ENCODE results near the gene LILRA6. TPM values are rescaled to one million over a fixed set of nuclear protein-coding genes. Genes with fewer than 3 reads are reported as not detected.
"Not testable (repeated sequence)": the region's sequence is repeated elsewhere in the genome, so short reads cannot be mapped to it uniquely, and the experiment has no call there.

Gene LILRA6
- total and polyA plus RNA-seq, 2 of the 13 experiments (the other 11 are each of a cell fraction or from before 2014, with no cell fraction given) = not detected

GRCh38 chr19:54207193-54207592, 35.4 kb downstream of the LILRA6 start:
- FAIRE-seq; intact Hi-C loops (cut with micrococcal nuclease; ENCODE audit: unreplicated experiment); H2AFZ ChIP-seq (ENCODE audit: low read length); in situ Hi-C loops (cut with HindIII; ENCODE audit: extremely low pct_ligation_motif_present, low pct_unique_long_range_greater_than_20kb); CTCF ChIA-PET (ENCODE audit: low intra/inter-chr PET ratio, low total read pairs); BruUV-seq (replicated peaks); ATAC-seq; H3K27ac ChIP-seq (ENCODE audit: extremely low read length, insufficient read depth, low read length); H3K9me3 ChIP-seq (ENCODE audit: low read length); DNase-seq (ENCODE audit: low spot score); H3K9ac ChIP-seq (ENCODE audit: insufficient read depth, low read depth, low read length); H3K4me3 ChIP-seq (replicated peaks in 1 of 3; ENCODE audit: insufficient read depth in 1 of 3, low read depth in 2 of 3, low read length in 3 of 3); H3K4me2 ChIP-seq (ENCODE audit: low read depth, low read length); H3K27me3 ChIP-seq (ENCODE audit: control insufficient read depth in 1 of 2, insufficient read depth in 2 of 2, low read length in 2 of 2): not testable (repeated sequence)
- POLR2A ChIA-PET = interaction anchor here (1.3 to 8.7 kb wide), 4 partner anchors 9 to 70 kb away, joined by 4 to 306 read pairs (median 96); partner anchors contain the start of genes MBOAT7, RPS9 and TSEN34
- Histone ChIP-seq H3K4me1 (ENCODE audit: insufficient read depth, low read length) (peaks cover 96% of the 10 kb centered on the region), H3K36me3 (replicated peaks in 1 of 2; ENCODE audit: control insufficient read depth in 1 of 2, insufficient read depth in 2 of 2, low read length in 2 of 2) (peaks cover 20 to 58% of the 10 kb centered on the region in 2 experiments), H4K20me1 (ENCODE audit: insufficient read depth, low read length) (peaks cover 70% of the 10 kb centered on the region), H3K79me2 (ENCODE audit: insufficient read depth, low read length) (peaks cover 40% of the 10 kb centered on the region)
- WGBS (ENCODE audit: low lambda C conversion rate) = 93% methylated on average over 22 of the region's 23 CpGs
- TF ChIP-seq ZC3H13 (CRISPR knock-in tag; IDR thresholded peaks at IDR 0.05) (peak; percentile 12; the same call in 1 of the 2 replicates), ZNF747 (CRISPR knock-in tag; IDR thresholded peaks at IDR 0.05; ENCODE audit: borderline replicate concordance) (peak; percentile 5; the same call in 1 of the 2 replicates), RBFOX2 (IDR thresholded peaks at IDR 0.05; ENCODE audit: low read depth, low read length) (peak; percentile 5; the same call in 1 of the 2 replicates), AGO2 (optimal IDR thresholded peaks at IDR 0.05; ENCODE audit: low read depth, low read length) (peak; percentile 60)

DNA sequence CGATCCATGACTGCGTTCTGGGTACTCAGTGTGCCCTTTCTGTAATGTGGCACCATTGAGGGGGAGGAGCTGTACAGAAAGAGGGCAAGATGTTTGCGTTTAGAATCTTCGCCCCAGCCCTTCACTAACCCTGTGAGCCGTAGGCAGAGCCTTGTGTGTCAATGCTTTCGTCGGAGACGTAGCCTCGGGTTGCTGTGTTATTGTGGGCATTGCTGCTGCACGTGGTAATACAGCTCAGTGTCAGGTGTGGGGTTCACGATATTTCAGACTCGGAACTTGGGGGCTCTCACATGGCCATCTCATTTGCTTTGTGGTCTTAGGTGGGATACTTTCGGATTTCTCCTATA, 35.8 kb downstream of the LILRA6 start:
- Histone ChIP-seq H3K4me3 (replicated peaks in 1 of 3; ENCODE audit: insufficient read depth in 1 of 3, low read depth in 2 of 3, low read length in 3 of 3) (no peak overlapping the region), H3K36me3 (replicated peaks in 1 of 2; ENCODE audit: control insufficient read depth in 1 of 2, insufficient read depth in 2 of 2, low read length in 2 of 2) (peaks cover 20 to 62% of the 10 kb centered on the region in 2 experiments), H4K20me1 (ENCODE audit: insufficient read depth, low read length) (peaks cover 74% of the 10 kb centered on the region), H3K4me1 (ENCODE audit: insufficient read depth, low read length) (peaks cover 100% of the 10 kb centered on the region), H3K9ac (ENCODE audit: insufficient read depth, low read depth, low read length) (no peak overlapping the region), H3K9me3 (ENCODE audit: low read length) (no peaks in the 10 kb centered on the region), H3K27me3 (ENCODE audit: control insufficient read depth in 1 of 2, insufficient read depth in 2 of 2, low read length in 2 of 2) (no peaks in the 10 kb centered on the region), H3K79me2 (ENCODE audit: insufficient read depth, low read length) (peaks cover 44% of the 10 kb centered on the region), H2AFZ (ENCODE audit: low read length) (no peak overlapping the region), H3K27ac (ENCODE audit: extremely low read length, insufficient read depth, low read length) (no peak overlapping the region), H3K4me2 (ENCODE audit: low read depth, low read length) (no peak overlapping the region)
- TF ChIP-seq, protein P1, sequence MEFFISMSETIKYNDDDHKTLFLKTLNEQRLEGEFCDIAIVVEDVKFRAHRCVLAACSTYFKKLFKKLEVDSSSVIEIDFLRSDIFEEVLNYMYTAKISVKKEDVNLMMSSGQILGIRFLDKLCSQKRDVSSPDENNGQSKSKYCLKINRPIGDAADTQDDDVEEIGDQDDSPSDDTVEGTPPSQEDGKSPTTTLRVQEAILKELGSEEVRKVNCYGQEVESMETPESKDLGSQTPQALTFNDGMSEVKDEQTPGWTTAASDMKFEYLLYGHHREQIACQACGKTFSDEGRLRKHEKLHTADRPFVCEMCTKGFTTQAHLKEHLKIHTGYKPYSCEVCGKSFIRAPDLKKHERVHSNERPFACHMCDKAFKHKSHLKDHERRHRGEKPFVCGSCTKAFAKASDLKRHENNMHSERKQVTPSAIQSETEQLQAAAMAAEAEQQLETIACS (CRISPR knock-in tag; IDR thresholded peaks at IDR 0.05) = no peak
- TF ChIP-seq PCBP1 (IDR thresholded peaks at IDR 0.05; ENCODE audit: borderline replicate concordance, low read depth, low read length) (no peak), NFYC (CRISPR knock-in tag; IDR thresholded peaks at IDR 0.05) (no peak), SAFB2 (CRISPR knock-in tag; IDR thresholded peaks at IDR 0.05; ENCODE audit: borderline replicate concordance, low read depth) (no peak), AKNA (CRISPR knock-in tag; IDR thresholded peaks at IDR 0.05; ENCODE audit: borderline replicate concordance) (no peak), MLLT10 (CRISPR knock-in tag; IDR thresholded peaks at IDR 0.05) (no peak), GLI4 (CRISPR knock-in tag; IDR thresholded peaks at IDR 0.05; ENCODE audit: borderline replicate concordance) (no peak), ZNF33A (CRISPR knock-in tag; IDR thresholded peaks at IDR 0.05; ENCODE audit: borderline replicate concordance) (no peak)
- DNase-seq (ENCODE audit: low spot score) (no peak), ATAC-seq (no peak), FAIRE-seq (no peak)
- CTCF ChIA-PET (ENCODE audit: low intra/inter-chr PET ratio, low total read pairs) = no interaction called here
- POLR2A ChIA-PET = interaction anchor here (8.7 kb wide), 1 partner anchor 16 kb away, joined by 306 read pairs; the partner anchor contains the start of genes MBOAT7 and TSEN34
- intact Hi-C loops (cut with micrococcal nuclease; ENCODE audit: unreplicated experiment) = no loop called here
- BruUV-seq (replicated peaks) = no TSS peak
- in situ Hi-C loops (cut with HindIII; ENCODE audit: extremely low pct_ligation_motif_present, low pct_unique_long_range_greater_than_20kb) = no loop called here
- WGBS (ENCODE audit: low lambda C conversion rate) = 84% methylated on average over 10 of the region's 13 CpGs

All from HepG2 (cell line).